PC-3 (cell line): Measurements from ENCODE around the gene AGO4. TPM values are rescaled to one million over a fixed set of nuclear protein-coding genes. Genes with fewer than 3 reads are reported as not detected.
"Not testable (repeated sequence)": the region's sequence is repeated elsewhere in the genome, so short reads cannot be mapped to it uniquely, and the experiment has no call there.

ENCODE experiments used
- ATAC-seq: fragments of 200-7000 bp; cut with Tn5 transposase; 2 replicates; pipeline ENCODE4 v1.9.1; 2020; ENCODE audit warnings: mild to moderate bottlenecking, moderate library complexity
- BruUV-seq: library from RNA; stranded (reverse); fragments of 400-500 nt; replicated peaks from 2 replicates; lab custom pipeline; 2021; lab: Mats Ljungman, UMichigan
- CTCF ChIA-PET: fragments of 300-600 bp; sonication (Branson Sonifier 250); formaldehyde crosslinking; loops from one replicate; lab custom pipeline; 2022; ENCODE audit warnings: antibody characterized with exemption; lab: Charles Lee
- POLR2A ChIA-PET: fragments of 300-600 bp; sonication (Branson Sonifier 250); formaldehyde crosslinking; loops from one replicate; lab custom pipeline; 2022; ENCODE audit warnings: antibody characterized with exemption; ENCODE audit not compliant: unreplicated experiment; lab: Charles Lee
- DNase-seq: peaks from one replicate; pipeline ENCODE4 v3.0.0-alpha.2; 2015
- H2AFZ ChIP-seq: fragments of 300-600 bp; sonication (generic); 2 replicates; pipeline ENCODE4 v1.6.0; 2016; ENCODE audit warnings: antibody characterized with exemption, low read length
- H3F3A ChIP-seq: fragments of 300-600 bp; sonication (generic); one replicate; pipeline ENCODE4 v1.6.0; 2017; ENCODE audit warnings: antibody characterized with exemption, low read length, control low read depth, mild to moderate bottlenecking; ENCODE audit not compliant: unreplicated experiment
- H3K27ac ChIP-seq: fragments of 300-600 bp; sonication (generic); 2 replicates; pipeline ENCODE4 v1.5.1; 2016; ENCODE audit warnings: mild to moderate bottlenecking, low read length
- H3K27me3 ChIP-seq: fragments of 300-600 bp; sonication (generic); 2 replicates; pipeline ENCODE4 v1.6.1; 2016; ENCODE audit warnings: low read length, mixed read lengths
- H3K36me3 ChIP-seq: fragments of 300-600 bp; sonication (generic); 2 replicates; pipeline ENCODE4 v1.6.1; 2016; ENCODE audit warnings: low read depth, mixed run types, low read length, mixed read lengths
- H3K4me1 ChIP-seq: fragments of 300-600 bp; sonication (generic); 2 replicates; pipeline ENCODE4 v1.5.1; 2016; ENCODE audit warnings: low read length; ENCODE audit not compliant: insufficient read depth
- H3K4me2 ChIP-seq: fragments of 300-600 bp; sonication (generic); 2 replicates; pipeline ENCODE4 v1.6.0; 2016; ENCODE audit warnings: low read length
- H3K4me3 ChIP-seq: fragments of 300-600 bp; sonication (generic); 2 replicates; pipeline ENCODE4 v1.5.1; 2016; ENCODE audit warnings: mild to moderate bottlenecking, low read length, mixed read lengths
- H3K79me2 ChIP-seq: fragments of 300-600 bp; sonication (generic); 2 replicates; pipeline ENCODE4 v1.6.1; 2017; ENCODE audit warnings: low read length, mixed read lengths
- H3K9ac ChIP-seq: fragments of 300-600 bp; sonication (generic); 2 replicates; pipeline ENCODE4 v1.6.0; 2016; ENCODE audit warnings: mild to moderate bottlenecking, low read length
- H3K9me2 ChIP-seq: fragments of 300-600 bp; sonication (generic); replicated peaks from 2 replicates; pipeline ENCODE4 v1.6.1; 2016; ENCODE audit warnings: mixed run types, low read length, mixed read lengths
- H3K9me3 ChIP-seq: fragments of 300-600 bp; sonication (generic); 2 replicates; pipeline ENCODE4 v1.6.1; 2016; ENCODE audit warnings: low read length, mixed read lengths
- H4K20me1 ChIP-seq: fragments of 300-600 bp; sonication (generic); 2 replicates; pipeline ENCODE4 v1.6.1; 2016; ENCODE audit warnings: low read length, mixed read lengths
- EZH2 ChIP-seq: fragments of 300-600 bp; sonication (generic); IDR thresholded peaks from one replicate; pipeline ENCODE4 v1.6.1; 2017; ENCODE audit warnings: antibody characterized with exemption, mild to moderate bottlenecking, low read length; ENCODE audit not compliant: unreplicated experiment
- EZH2phosphoT487 ChIP-seq: fragments of 300-600 bp; sonication (generic); IDR thresholded peaks from 2 replicates; pipeline ENCODE4 v1.6.1; 2018; ENCODE audit warnings: mild to moderate bottlenecking, antibody characterized with exemption, low read length, borderline replicate concordance
- intact Hi-C: fragments of 100-400 bp; cut with micrococcal nuclease; formaldehyde crosslinking; loops from 2 replicates; pipeline ENCODE4 v1.9.0; 2023
- total RNA-seq: library from RNA; depleted of rRNA; stranded (reverse); fragments of >200 nt; gene quantifications from 2 replicates; pipeline ENCODE4 v1.2.3, GENCODE V29; 2014
- TF ChIP-seq, protein P1 (sequence below): fragments of 300-600 bp; sonication (generic); conservative IDR thresholded peaks from 2 replicates; pipeline ENCODE4 v1.5.1; 2017; ENCODE audit warnings: antibody characterized with exemption, low read depth, mild to moderate bottlenecking, low read length

The AGO4 gene
- total RNA-seq, 1 experiment from 2014 or later, result 5.9 TPM

DNA sequence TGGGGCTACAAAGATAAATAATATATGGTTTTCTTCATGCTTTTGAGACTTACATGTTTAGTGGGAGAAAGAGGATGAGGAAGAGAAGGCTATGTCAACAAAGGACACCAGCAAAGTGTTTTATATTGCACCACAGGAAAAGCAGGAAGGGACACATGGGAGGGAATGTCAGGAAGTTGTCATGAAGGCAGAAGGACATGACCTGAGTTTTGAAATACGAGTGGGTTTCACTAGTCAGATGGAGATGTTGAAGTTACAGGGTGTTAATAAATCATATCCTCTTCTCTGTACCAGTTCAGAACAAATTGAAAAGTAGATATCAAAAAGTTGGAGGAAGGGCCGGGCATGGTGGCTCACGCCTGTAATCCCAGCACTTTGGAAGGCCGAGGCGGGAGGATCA, 57.0 kb downstream of the AGO4 start:
- no peak overlapping the region for H3K9ac ChIP-seq
- POLR2A ChIA-PET, result no interaction called here
- CTCF ChIA-PET, result no interaction called here
- ATAC-seq, result no peak
- H2AFZ ChIP-seq, result no peak overlapping the region
- no peak overlapping the region for H3K4me3 ChIP-seq
- H3K9me3 ChIP-seq, result no peaks in the 10 kb centered on the region
- H3K4me1 ChIP-seq, result no peaks in the 10 kb centered on the region
- TF ChIP-seq EZH2 (no peak), EZH2phosphoT487 (no peak)
- TF ChIP-seq, protein P1, sequence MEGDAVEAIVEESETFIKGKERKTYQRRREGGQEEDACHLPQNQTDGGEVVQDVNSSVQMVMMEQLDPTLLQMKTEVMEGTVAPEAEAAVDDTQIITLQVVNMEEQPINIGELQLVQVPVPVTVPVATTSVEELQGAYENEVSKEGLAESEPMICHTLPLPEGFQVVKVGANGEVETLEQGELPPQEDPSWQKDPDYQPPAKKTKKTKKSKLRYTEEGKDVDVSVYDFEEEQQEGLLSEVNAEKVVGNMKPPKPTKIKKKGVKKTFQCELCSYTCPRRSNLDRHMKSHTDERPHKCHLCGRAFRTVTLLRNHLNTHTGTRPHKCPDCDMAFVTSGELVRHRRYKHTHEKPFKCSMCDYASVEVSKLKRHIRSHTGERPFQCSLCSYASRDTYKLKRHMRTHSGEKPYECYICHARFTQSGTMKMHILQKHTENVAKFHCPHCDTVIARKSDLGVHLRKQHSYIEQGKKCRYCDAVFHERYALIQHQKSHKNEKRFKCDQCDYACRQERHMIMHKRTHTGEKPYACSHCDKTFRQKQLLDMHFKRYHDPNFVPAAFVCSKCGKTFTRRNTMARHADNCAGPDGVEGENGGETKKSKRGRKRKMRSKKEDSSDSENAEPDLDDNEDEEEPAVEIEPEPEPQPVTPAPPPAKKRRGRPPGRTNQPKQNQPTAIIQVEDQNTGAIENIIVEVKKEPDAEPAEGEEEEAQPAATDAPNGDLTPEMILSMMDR, result no peak
- H3K4me2 ChIP-seq, result no peak overlapping the region
- H3K36me3 ChIP-seq, result no peaks in the 10 kb centered on the region
- H4K20me1 ChIP-seq, result no peaks in the 10 kb centered on the region
- no TSS peak for BruUV-seq
- no peak for DNase-seq
- H3K27me3 ChIP-seq, result no peaks in the 10 kb centered on the region
- H3K79me2 ChIP-seq, result no peaks in the 10 kb centered on the region
- H3K9me2 ChIP-seq, result no peaks in the 10 kb centered on the region
- no peak overlapping the region for H3K27ac ChIP-seq
- intact Hi-C loops, result no loop called here
- no peaks in the 10 kb centered on the region for H3F3A ChIP-seq

DNA sequence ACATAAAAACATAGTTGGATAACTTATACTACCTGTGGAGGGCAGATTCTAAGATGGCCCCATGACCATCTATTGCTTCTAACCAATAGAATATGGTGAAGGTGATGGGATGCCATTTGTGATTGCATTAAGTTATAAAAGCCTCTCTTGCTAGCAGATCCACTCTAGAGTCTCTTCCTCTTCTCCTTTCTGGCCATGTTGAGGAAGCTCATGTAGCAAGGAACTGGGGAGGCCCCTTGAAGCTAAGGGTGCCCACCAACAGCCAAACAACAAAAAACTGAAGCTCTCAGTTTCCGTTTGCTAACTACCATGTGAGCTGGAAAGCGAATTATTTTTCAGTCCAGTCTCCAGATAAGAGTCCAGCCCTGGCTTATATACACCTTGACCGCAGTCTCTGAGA, 59.2 kb downstream of the AGO4 start:
- H3K27ac ChIP-seq, result no peak overlapping the region
- H4K20me1 ChIP-seq, result no peaks in the 10 kb centered on the region
- TF ChIP-seq EZH2, result no peak
- TF ChIP-seq EZH2phosphoT487, result no peak
- TF ChIP-seq, protein P1, result no peak
- no TSS peak for BruUV-seq
- no peak overlapping the region for H3K4me3 ChIP-seq
- H2AFZ ChIP-seq, result no peak overlapping the region
- H3K4me2 ChIP-seq, result no peak overlapping the region
- ATAC-seq (no peak), DNase-seq (no peak)
- no peaks in the 10 kb centered on the region for H3K9me2 ChIP-seq
- ChIA-PET CTCF (no interaction called here), POLR2A (no interaction called here)
- intact Hi-C loops, result no loop called here
- peaks cover 8% of the 10 kb centered on the region for H3K4me1 ChIP-seq
- no peaks in the 10 kb centered on the region for H3K9me3 ChIP-seq
- H3F3A ChIP-seq, result no peaks in the 10 kb centered on the region
- no peaks in the 10 kb centered on the region for H3K36me3 ChIP-seq
- H3K27me3 ChIP-seq, result no peaks in the 10 kb centered on the region
- no peak overlapping the region for H3K9ac ChIP-seq
- H3K79me2 ChIP-seq, result no peaks in the 10 kb centered on the region

DNA sequence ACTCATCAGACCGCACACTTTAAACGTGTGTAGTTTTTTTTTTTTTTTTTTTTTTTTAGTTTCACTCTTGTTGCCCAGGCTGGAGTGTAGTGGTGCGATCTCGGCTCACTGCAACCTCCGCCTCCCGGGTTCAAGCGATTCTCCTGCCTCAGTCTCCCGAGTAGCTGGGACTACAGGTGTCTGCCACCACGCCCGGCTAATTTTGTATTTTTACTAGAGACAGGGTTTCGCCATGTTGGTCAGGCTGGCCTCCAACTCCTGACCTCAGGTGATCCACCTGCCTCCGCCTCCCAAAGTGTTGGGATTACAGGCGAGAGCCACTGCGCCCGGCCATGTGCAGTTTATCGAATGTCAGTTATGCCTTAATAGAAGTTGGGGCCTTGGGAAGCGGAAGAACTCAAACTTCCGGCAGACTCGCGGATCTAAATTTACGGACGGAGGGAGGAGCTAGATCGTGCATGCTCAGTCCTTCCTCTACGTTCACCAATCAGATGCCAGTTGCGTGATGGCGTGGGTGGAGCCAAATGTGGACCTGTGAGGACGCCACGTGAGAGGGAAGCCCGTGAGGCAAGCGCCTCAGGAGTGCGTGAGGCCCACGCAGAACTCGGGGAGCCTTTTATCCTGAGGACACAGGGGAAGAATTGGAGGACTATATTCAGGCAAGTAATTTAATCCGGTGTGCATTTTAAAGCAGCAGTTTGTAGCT, 61.6 kb downstream of the AGO4 start:
- intact Hi-C loops, BruUV-seq, H3K4me2 ChIP-seq, H3K27ac ChIP-seq, H4K20me1 ChIP-seq, H2AFZ ChIP-seq, H3K4me3 ChIP-seq, H3K9ac ChIP-seq, POLR2A ChIA-PET, DNase-seq, H3F3A ChIP-seq, H3K27me3 ChIP-seq, ATAC-seq, H3K36me3 ChIP-seq, H3K9me3 ChIP-seq, H3K79me2 ChIP-seq, H3K4me1 ChIP-seq, CTCF ChIA-PET, H3K9me2 ChIP-seq: not testable (repeated sequence)
